ENCODE data around the gene PELO.

PELO gene

GRCh38 chr5:52827815-52828214, 40.1 kb downstream of the PELO start:
- no peak for DNase-seq

DNA sequence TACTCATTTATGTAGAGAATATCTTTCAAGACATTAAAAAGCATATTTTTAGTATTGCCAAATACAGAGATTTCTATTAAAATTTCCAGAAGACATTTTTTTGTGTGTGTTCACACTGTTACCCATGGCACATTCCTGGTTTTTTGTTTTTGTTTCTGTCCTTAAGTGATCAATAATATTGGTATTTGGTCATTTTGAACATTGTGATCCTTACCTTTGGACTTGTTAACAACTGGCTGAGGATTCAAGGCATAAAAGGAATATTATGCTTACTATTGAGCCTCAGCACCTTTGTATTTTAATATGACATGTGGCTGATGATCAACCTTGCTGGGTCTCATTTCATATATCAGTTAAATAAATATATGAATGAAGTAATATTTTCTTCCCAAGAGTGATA, 41.9 kb downstream of the PELO start:
- DNase-seq, result no peak

DNA sequence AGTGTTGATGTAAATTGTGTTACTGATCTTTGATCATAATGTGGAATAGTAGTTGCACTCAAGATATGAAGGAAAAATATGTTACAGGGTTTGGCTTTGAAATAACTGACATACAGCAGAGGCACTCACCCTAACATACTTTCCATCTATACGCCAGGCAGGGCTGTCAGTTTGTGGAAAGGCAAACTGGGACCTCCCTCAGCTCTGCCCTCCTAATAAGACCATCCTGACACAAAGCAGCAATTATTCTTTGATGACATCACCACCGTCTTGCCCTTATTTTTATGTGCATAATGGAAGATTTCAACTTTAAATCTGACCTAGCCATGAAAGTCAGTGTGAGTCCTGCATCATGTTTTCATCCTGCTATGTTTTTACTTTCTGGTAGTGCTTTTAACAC, 42.9 kb downstream of the PELO start:
- no peak for DNase-seq

GRCh38 chr5:52831786-52832511, 44.2 kb downstream of the PELO start:
- no peak for DNase-seq

DNA sequence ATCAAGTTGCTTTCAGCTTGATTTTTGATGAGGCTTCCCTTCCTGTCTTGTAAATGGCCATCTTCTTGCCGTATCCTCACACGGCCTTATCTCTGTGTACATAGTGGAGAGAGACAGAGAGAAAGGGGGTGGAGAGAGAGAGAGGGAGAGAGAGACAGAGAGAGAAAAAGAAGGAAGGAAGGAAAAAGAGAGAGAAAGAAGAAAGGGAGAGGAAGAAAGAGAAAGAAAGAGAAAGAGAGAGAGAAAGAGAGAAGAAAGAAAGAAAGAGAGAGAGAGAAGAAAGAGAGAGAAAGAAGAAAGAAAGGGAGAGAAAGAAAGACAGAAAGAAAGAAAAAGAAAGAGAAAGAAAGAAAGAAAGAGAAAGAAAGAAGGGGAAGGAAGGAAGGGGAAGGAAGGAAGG, 46.6 kb downstream of the PELO start:
- DNase-seq, result no peak

DNA sequence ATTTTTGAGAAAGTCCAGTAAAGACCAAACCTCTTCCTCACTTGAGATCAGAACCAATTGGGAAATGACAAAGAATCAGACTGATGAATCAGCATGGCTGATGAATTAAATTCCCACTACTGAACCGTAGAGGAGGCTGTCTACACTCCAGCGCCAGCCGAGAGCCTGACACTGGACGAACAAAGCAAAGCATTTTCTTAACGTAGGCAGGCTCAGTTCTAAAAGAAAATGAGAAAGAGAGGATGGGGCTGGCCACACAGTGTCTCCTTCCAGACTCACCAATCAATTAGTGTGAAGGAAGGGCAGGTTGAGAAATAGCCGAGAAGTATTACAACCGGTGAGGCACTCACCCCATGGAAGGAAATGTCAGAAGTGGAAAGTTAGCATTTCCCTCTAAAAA, 49.4 kb downstream of the PELO start:
- DNase-seq, result peak in 9 of 58 donors; percentile 2 to 43 (median 9)
